Right lobe of liver (tissue), 4 donors: ENCODE measurements around the gene PPBP.

Experiments
- CTCF ChIP-seq, 4 donors: fragments of 200-600 bp in 3 of 4; fragments of 450-650 bp in 1 of 4; IDR thresholded peaks; one replicate each; pipeline versions ENCODE4 v1.5.1 to v1.8.0; 2016 to 2022; ENCODE audit warnings: antibody characterized with exemption in 4 of 4, mild to moderate bottlenecking in 2 of 4
- POLR2A ChIP-seq: fragments of 450-650 bp; IDR thresholded peaks from one replicate; pipeline ENCODE4 v1.6.1; 2017; ENCODE audit warnings: antibody characterized with exemption, mild to moderate bottlenecking
- donor health status: DM: no; HTN: no; CAD: no.
- donor health status: DM: no; HTN: no; CAD: no.
- donor health status: DM: no; HTN: yes; CAD: no.

GRCh38 chr4:74013264-74013663 is 25.3 kb upstream of the PPBP start:
- TF ChIP-seq CTCF (IDR thresholded peaks at IDR 0.05) (no peak), POLR2A (no peak)
